Left kidney (tissue), 2 donors: ENCODE data around the gene CMTM8. TPM values are rescaled to one million over a fixed set of nuclear protein-coding genes. Genes with fewer than 3 reads are reported as not detected.

ENCODE experiments used
- DNase-seq: peaks from one replicate; pipeline ENCODE4 v3.0.0-alpha.2; 2013
- polyA plus RNA-seq: library from polyadenylated mRNA; unstranded; fragments of 120-200 nt; gene quantifications from one replicate; pipeline ENCODE4 v1.2.1, GENCODE V29; 2013; ENCODE audit not compliant: insufficient read length

The CMTM8 gene
- polyA plus RNA-seq, 1 donor: 8.4 TPM

- DNase-seq: no peak
Observed at GRCh38 chr3:32306072-32306471, 67.6 kb downstream of the CMTM8 start.

- no peak for DNase-seq
Observed at GRCh38 chr3:32307591-32307990, 69.1 kb downstream of the CMTM8 start.

GRCh38 chr3:32308378-32308777 is 69.9 kb downstream of the CMTM8 start:
- DNase-seq: no peak

GRCh38 chr3:32309654-32310242 is 71.3 kb downstream of the CMTM8 start:
- DNase-seq: no peak

- DNase-seq: no peak
Observed at GRCh38 chr3:32310336-32310735, 71.9 kb downstream of the CMTM8 start.

- no peak for DNase-seq
Observed at GRCh38 chr3:32310918-32311839, 72.7 kb downstream of the CMTM8 start.

- DNase-seq: no peak
Observed at GRCh38 chr3:32312251-32312650, 73.8 kb downstream of the CMTM8 start.

- no peak for DNase-seq
Observed at GRCh38 chr3:32313169-32313568, 74.7 kb downstream of the CMTM8 start.

GRCh38 chr3:32313723-32314473 is 75.4 kb downstream of the CMTM8 start:
- DNase-seq: no peak

- DNase-seq: no peak
Observed at GRCh38 chr3:32315441-32315840, 77.0 kb downstream of the CMTM8 start.

- no peak for DNase-seq
Observed at GRCh38 chr3:32316319-32316718, 77.8 kb downstream of the CMTM8 start.

- DNase-seq: no peak
Observed at GRCh38 chr3:32316976-32317375, 78.5 kb downstream of the CMTM8 start.

- no peak for DNase-seq
Observed at GRCh38 chr3:32319607-32320006, 81.1 kb downstream of the CMTM8 start.

- DNase-seq: no peak
Observed at GRCh38 chr3:32320080-32320479, 81.6 kb downstream of the CMTM8 start.

- DNase-seq: peak; percentile 70
Observed at GRCh38 chr3:32321095-32321790, 82.8 kb downstream of the CMTM8 start.

- DNase-seq: no peak
Observed at GRCh38 chr3:32322311-32322710, 83.8 kb downstream of the CMTM8 start.

GRCh38 chr3:32323604-32324003 is 85.1 kb downstream of the CMTM8 start:
- no peak for DNase-seq

GRCh38 chr3:32325201-32325600 is 86.7 kb downstream of the CMTM8 start:
- no peak for DNase-seq

GRCh38 chr3:32325927-32326326 is 87.4 kb downstream of the CMTM8 start:
- DNase-seq: no peak

- DNase-seq: no peak
Observed at GRCh38 chr3:32326795-32327194, 88.3 kb downstream of the CMTM8 start.

- DNase-seq: no peak
Observed at GRCh38 chr3:32334675-32335074, 96.2 kb downstream of the CMTM8 start.
